GM19043 (cell line): Measurements from ENCODE around the gene COL4A2.
"Not testable (repeated sequence)": the region's sequence is repeated elsewhere in the genome, so short reads cannot be mapped to it uniquely, and the experiment has no call there.

Source experiments
- ATAC-seq: cut with Tn5 transposase; IDR thresholded peaks from one replicate; pipeline ENCODE4 v1.9.1; 2021; ENCODE audit warnings: low read depth; ENCODE audit not compliant: unreplicated experiment

The COL4A2 gene

GRCh38 chr13:110319774-110320509 lies 12.9 kb downstream of the COL4A2 start:
- no peak for ATAC-seq

GRCh38 chr13:110320645-110321044 lies 13.6 kb downstream of the COL4A2 start:
- ATAC-seq, result no peak

GRCh38 chr13:110321573-110321972 lies 14.5 kb downstream of the COL4A2 start:
- not testable (repeated sequence) for ATAC-seq

- no peak for ATAC-seq
Measured at GRCh38 chr13:110322126-110322827, 15.2 kb downstream of the COL4A2 start.

- ATAC-seq, result no peak
Measured at GRCh38 chr13:110322828-110323171, 15.7 kb downstream of the COL4A2 start.

- ATAC-seq, result no peak
Measured at GRCh38 chr13:110323172-110323891, 16.2 kb downstream of the COL4A2 start.

- no peak for ATAC-seq
Measured at GRCh38 chr13:110324026-110324749, 17.1 kb downstream of the COL4A2 start.

- ATAC-seq, result no peak
Measured at GRCh38 chr13:110326263-110326904, 19.3 kb downstream of the COL4A2 start.

- no peak for ATAC-seq
Measured at GRCh38 chr13:110327051-110327721, 20.1 kb downstream of the COL4A2 start.

GRCh38 chr13:110328573-110328972 lies 21.5 kb downstream of the COL4A2 start:
- ATAC-seq, result no peak

GRCh38 chr13:110329258-110329657 lies 22.2 kb downstream of the COL4A2 start:
- no peak for ATAC-seq

- no peak for ATAC-seq
Measured at GRCh38 chr13:110329798-110330461, 22.8 kb downstream of the COL4A2 start.

GRCh38 chr13:110330491-110331011 lies 23.5 kb downstream of the COL4A2 start:
- ATAC-seq, result no peak

- ATAC-seq, result no peak
Measured at GRCh38 chr13:110331362-110331761, 24.3 kb downstream of the COL4A2 start.

GRCh38 chr13:110332750-110333149 lies 25.7 kb downstream of the COL4A2 start:
- ATAC-seq, result no peak

- ATAC-seq, result no peak
Measured at GRCh38 chr13:110333837-110334236, 26.8 kb downstream of the COL4A2 start.

GRCh38 chr13:110334256-110334655 lies 27.2 kb downstream of the COL4A2 start:
- ATAC-seq, result no peak

GRCh38 chr13:110334841-110335490 lies 27.9 kb downstream of the COL4A2 start:
- ATAC-seq, result no peak

GRCh38 chr13:110336108-110336507 lies 29.0 kb downstream of the COL4A2 start:
- no peak for ATAC-seq
